Stimulated activated CD4-positive, alpha-beta T cell treated with anti-CD3 and anti-CD28 coated beads, Interleukin-4, amount 100 ng/mL, for 4 hours (primary cell): Measurements from ENCODE around the gene TNFRSF19.

Experiments used
- DNase-seq, 2 experiments: peaks; one replicate each; pipeline ENCODE4 v3.0.0-alpha.2; 2020

TNFRSF19 gene

DNA sequence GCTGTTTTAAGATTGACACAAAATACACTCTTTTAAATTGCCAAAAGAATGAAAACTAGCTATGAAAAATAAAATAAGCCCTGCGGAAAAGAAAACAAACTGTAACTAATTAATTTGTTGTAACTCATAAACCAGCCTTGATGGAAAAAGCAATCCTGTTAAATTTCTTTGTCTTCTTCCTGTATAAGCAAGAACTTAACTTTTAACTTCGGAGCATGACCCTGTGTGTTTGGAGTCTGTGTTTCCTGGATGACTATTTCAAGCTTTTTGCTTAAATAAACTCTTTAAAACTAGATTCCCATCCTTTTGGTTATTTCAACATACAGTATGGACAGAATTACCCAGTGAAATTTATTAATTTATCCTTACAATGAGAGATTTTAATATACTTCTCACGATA, 122.6 kb downstream of the TNFRSF19 start:
- no peak for DNase-seq

DNA sequence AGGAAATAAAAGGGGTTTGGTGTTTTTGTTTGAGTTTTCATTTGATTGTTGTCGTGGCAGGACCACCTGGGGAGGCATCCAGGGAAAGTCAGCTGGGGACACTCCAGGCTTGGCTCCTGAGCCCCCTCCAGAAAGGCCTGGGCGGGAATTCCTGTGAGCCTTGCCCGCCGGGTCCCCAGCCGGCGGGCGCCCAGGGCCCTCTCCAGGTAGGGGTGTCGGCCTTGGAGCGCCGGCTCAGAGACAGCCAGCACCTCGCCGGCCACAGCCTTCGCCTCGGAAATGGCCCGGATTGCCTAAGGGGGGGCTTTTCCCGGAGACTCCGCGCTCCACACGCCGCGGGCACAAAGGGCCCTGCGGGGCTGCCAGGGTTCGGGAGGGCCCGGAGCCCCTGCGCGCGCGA, 125.0 kb downstream of the TNFRSF19 start:
- DNase-seq = no peak

DNA sequence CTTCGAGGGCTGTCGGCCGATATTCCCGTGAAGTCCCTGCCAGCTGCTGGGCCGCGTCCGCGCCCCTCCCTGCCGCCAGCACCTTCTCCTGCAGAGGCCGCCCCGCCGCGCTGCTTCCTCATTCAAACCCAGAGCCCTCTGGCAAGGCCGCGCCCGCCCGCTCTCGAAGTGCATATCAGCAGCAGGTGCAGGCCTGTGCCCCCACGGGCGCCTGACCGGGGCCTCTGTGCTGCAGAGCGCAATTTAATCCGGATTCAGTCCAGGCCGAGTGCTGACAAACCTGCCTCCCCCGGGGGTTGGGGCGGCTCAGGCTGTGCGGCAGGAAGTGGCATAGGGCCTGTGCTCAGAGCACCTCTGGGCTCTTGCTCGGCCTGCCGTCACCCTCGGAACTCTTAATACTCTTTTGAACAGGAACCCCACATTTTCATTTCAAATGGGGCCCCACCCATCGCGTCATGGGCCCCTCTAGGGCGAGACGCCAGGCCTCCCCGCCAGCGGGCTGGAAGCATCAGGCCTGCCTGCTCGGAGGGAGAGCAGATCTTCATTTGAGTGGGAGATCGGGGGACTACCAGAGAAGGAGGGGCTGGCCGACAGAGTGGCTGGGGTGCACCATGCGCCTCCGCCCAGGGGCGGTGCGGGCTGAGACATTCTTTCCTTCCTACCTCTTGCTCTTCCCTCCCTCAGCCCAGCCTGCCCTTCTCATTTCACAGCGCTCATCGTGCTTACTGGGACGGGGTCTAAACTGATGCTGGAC, 125.7 kb downstream of the TNFRSF19 start:
- peak; percentile 45 to 46 for DNase-seq

DNA sequence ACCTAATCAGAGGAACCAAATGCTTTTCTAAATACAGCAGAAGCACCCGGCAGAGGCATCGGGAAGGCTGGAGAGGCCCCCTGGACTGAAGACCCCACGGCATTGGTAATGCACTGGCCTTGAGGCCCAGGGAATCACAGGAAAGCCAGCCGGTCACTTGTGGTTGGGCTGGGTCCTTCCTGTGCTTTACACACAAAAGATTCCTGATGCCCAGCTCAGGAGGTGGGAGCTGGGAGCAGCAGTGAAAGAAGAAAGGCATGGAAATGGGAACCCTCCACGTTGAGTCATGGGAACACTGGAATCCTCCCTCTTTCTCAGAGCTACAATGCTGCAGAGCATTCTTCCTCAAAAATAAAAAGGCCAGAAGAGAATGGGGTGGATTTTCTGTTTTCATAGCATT, 126.4 kb downstream of the TNFRSF19 start:
- DNase-seq = no peak

DNA sequence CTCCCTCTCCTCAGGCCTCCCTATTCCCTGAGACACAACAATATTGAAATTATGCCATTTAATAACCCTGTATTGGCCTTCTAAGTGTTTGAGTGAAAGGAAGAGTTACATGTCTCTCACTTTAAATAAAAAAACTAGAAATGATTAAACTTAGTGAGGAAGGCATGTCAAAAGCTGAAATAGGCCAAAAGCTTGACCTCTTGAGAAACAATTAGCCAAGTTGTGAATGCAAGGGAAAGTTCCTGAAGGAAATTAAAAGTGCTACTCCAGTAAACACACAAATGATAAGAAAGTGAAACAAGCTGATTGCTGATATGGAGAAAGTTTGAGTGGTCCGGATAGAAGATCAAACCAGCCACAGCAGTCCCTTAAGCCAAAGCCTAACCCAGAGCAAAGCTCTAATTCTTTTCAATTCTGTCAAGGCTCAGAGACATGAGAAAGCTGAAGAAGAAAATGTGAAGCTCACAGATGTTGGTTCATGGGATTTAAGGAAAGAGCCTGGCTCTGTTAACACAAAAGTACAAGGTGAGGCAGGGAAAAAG, 127.6 kb downstream of the TNFRSF19 start:
- DNase-seq = no peak

DNA sequence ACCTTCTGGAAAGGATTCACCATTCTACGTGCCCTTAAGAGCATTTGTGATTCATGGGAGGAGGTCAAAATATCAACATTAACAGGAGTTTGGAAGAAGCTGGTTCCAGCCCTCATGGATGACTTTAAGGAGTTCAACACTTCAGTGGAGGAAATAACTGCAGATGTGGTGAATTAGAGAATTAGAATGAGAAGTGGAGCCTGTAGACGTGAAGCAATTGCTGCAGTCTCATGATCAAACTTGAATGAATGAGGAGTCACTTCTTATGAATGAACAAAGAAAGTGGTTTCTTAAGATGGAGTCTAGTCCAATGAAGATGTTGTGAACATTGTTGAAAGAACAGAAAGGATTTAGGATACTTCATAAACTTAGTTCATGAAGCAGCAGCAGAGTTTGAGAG, 129.1 kb downstream of the TNFRSF19 start:
- DNase-seq = no peak

DNA sequence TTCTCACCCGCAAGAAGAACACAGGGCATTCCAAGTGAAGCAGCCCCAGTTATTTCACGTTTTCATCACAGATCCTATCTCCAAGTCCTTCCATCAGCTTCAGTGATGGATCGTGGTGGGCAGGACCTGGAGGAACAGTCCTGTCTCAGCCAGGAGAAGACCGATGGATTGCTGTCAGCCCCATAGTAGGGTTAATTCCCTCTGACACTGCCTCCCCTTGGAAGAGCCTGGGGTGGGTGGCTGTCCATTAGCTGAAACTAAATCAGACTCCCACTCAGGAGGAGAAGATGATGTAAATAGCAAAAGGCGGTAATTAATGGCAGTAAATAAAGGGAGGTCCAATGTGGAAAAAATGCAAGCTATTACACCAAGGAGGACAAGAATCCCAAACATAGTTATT, 131.0 kb downstream of the TNFRSF19 start:
- DNase-seq = no peak

DNA sequence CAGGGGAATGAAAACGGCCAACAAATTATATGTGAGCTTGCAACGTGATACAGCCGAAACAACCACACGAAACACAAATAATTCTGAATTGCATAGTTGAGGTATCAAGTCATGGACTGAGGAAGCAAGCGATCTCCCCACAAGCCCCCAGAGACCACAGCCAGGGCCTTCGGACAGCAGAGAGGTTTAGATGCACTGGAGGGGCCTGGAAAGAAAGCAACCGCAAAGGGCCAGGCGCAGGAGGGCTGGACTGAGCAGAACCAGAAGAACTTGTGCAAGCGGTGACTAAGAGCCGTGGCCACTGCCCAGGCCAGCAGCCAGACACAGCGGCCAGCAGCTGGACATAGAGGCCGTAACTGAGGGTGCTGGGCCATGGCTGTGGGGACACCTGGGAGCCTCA, 131.4 kb downstream of the TNFRSF19 start:
- DNase-seq = no peak

DNA sequence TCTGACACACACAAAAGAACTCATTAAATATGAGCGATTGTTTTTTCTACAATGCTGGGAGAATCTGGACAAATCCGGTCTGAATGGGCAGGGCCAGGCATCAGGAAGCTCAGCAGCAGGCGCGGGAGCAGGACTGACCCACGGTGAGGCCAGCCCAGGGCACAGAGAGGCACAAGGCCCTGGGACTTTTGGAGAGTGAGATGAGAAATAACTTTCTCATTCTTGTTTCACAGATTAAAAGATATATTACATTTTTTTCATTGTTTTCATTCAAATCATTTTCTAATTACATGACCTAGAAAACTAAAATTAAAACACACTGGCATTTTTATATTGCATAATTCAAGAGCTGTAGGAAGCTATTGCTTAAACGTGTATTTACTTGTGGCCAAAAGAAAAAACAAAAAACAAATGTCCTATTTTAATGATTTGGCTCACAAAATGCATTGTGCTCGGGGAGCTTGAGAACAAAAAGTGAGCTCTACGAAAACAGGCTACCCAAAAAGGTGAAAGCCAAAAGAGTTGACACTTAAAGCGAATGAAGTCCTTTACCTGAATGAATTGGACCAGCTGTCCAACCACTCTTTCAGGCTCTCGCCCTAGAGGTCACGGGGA, 133.1 kb downstream of the TNFRSF19 start:
- no peak for DNase-seq

DNA sequence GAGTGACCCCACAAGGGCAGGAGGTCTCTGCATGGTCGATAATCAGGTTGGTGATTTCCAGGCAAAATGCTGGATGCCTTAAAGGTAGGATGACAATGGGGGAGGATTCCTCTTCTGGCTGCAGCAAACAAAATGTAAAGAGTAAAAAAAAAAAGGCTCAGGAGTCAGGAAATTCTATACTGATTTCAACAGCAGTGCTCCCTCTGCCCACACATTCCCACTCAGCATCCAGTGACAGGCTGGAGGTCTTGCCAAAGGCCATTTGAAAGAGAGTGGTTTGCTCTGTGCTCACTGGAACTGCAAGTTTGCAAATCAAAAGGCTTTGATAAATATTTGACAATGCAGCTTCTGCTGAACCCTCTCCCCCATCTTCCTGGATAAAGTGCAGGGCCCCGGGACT, 135.4 kb downstream of the TNFRSF19 start:
- DNase-seq = no peak

DNA sequence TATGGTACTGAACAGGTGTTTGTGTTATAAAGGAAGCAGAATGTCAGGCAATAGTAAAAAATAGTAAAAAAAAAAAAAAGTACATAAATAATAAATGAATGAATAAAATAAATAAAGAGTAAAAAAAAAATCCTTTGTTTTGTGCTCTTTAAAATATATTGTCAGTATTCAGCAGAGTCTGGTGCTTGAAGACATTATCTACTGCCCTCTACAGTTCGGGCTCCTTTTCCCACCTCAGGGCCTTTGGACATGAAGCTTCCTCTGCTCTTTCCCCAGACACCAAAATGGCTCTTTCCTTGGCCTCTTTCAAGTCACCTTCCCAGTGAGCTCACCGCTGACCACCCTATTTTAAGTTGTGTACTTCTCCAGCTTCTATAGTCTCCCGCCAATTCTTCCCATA, 137.5 kb downstream of the TNFRSF19 start:
- DNase-seq = no peak

DNA sequence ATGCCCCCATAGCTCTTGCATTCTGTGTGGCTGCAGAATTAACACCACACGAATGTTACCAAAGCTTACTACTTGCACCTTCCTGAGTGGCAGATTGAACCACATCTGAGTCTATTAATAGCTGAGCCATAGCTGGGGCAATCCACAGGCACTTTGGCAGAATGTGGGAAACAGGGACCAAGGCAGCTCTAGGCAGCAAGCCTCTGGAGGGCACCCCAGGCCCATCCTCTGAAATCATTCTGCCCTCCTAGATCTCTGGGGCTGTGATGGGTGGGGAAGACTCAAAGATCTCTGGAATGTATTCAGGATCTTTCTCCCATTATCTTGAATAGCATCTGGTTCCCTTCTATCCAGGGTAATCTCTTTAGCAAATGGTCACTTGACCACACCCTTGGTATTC, 139.3 kb downstream of the TNFRSF19 start:
- DNase-seq = no peak

DNA sequence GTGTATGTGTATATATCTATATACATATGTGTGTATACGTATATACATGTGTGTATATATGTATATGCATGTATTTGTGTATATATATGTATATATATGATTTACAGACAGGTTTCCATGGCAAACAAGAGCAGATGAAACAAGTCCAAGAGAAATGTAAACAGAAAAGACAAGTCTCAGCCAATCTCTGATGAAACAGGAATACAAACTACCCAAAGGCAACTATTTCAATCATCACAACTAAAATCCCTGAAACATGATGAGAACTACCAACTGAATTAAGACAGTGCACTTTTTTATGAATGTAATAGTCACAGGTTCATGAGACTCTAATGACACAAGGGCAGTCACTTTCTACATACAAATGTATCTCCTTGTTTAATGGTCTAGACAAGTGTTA, 140.2 kb downstream of the TNFRSF19 start:
- no peak for DNase-seq

DNA sequence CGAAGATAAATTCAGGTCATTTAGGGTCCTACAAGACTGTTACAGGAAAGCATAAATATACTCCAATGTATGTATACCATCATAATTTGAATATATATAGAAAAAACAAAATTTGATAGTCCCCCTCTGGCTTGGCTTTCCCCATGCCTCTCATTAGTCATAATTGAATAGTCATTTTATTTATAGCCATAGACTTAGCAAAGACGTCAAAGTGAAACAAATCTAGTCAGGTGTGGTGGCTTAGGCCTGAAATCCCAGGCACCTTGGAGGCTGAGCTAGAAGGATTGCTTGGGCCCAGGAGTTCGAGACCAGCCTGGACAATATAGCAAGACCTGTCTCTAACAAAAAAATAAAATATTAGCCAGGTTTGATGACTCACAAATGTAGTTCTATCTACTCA, 141.1 kb downstream of the TNFRSF19 start:
- no peak for DNase-seq

DNA sequence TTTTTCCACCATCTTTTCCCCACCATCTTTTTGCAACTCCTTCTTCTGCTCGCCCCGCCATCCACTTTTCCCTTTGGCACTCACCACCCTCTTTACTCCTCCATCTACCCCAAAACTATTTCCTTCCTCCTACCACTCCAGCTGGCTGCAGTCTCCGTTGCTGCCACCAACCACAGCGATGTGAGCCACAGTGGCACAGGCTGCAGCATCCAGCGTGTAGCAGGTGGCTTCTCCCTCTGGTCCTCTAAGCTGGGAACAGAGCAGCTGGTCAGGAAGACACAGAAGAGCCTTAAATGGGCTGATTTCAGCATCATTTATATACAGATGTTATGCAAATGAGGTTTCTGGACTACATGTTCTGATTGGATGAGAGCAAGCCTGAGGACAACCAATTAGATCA, 144.5 kb downstream of the TNFRSF19 start:
- no peak for DNase-seq

DNA sequence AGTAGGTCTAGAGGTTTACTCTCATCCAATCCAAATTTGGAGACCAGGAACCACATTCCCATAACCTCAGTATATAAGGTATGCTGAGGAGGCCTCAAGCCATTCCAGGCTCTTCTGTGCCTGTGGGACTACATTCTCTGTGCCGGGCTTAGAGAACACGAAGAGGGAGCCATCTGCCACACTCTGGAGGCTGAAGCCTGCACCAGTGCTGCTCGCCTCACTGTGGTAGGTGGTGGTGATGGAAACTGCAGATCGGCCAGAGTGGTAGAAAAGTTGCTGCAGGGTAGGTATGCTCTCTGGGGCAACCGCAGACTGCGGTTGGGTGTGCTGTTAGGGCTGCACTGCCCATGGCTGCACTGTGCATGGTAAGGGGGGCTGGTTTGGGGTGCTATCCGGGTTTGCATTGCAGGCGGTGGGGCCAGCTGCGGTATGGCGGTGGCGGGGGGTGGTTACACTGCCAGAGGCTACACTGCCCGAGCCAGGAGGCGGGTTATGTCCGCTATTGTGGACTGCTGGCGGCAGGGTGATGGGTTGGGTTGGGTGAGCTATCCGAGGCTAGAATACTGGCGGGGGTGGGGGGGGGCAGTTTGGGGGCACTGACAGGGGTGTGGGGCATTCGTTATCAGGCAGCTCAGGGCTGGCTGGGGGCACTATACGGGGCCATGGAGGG, 145.0 kb downstream of the TNFRSF19 start:
- no peak for DNase-seq

DNA sequence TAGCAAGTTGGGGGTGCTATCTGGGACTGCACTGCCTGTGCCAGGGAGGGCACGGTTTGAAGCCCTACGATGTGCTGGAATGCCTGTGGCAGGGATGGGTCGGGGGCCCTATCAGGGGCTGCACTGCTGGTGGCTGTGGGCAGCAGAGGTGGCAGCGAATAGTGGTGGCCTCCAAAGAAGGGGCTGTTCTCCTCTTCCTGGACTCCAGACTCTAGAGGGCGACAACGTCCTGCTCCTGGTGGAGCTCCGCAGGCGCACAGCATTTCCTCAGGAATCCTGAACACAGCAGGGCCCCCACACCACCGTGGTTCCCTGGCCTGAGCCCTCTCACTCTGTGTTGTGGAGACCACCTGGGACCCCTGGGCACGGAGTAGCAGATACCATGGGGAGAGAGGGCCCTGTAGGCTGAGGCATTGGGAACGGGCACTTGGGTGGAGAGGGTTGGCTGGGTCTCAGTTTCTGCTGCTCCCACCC, 145.6 kb downstream of the TNFRSF19 start:
- no peak for DNase-seq

DNA sequence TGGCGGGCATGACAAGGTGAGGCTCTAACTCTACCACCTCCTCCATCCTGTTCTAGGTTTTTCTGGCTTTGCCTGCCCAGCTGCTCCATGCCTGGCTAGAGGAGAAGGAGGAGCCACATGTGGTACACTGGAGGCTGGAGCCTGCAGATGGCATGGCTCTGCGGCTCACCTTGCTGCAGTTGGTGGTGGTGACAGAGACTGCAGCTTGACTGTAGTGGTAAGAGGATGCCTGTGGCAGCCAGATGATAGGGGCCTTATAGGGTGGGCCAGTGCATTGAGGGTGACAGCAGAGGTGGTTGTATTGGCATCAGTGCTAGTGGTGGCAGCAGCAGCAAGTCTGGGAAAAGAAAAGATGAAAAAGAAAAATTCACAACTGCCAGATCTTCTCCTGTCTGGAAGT, 146.2 kb downstream of the TNFRSF19 start:
- no peak for DNase-seq

DNA sequence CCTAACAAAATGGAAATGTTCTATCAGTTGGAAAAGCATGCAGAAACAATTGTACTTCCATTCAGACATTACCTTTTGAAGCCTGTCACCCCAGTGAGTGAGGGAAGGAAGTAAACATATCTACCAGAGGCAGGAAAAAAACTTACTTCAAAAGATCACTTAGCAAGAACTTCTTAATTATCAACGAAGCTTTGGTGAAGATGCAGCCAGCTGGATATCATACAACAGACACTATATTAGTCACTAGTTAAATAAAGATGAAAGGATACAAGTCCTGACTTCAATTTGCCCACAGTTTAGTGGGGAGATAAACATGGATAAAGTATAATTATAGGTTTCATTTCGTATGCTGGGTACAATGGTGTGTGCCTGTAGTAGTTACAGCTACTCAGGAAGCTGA, 148.8 kb downstream of the TNFRSF19 start:
- DNase-seq = no peak

DNA sequence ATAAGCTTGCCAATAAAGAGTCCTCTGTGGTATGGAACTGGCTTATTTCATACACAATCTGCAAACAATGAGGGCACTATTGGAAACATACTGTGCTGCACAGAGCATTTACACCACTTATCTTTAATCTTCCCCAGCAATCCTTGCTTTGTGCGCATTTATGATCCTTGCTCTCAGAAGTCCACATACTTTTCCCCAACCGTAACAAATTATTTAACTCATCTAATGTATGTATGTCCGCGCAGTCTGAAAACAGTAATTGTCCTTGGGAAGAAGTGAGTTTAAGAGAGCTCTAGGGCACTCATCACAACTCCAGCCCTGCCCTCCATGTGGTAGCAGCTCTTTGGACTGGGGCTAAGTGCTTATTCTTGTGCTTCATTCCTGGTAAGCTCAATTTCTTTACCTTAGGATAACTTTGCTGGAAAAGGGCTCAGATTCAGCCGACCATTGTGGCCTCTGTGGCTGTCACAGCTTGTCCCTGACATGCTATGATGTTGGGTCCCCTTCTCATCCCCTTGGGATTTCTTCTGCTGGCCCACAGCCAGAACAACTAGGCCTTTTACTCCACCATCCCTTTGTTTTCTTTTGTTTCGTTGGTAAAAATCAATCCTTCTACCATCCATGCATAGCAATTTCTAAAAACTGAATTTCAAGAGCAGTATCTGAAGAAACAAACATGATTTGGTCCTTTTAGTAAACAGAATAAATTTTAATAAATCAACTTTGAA, 152.7 kb downstream of the TNFRSF19 start:
- DNase-seq = no peak

DNA sequence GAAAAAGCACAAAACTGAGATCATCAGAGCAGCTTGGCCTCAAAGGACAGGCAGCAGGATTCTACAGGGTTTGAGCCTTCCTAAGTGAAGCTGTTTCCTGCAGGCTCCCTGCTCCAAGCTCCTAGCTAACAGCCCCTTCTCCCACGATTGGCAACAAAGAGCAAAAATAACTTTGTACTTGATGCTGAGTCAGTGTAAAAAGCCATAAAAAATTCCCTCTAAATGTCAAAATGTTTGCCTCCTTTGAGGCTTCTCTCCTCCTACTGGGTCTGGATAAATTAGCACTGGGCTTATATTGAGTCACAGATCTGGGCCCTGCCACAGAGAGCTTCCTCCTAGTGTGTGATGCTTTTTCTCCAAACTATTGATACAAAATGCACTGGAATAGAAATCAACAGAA, 153.3 kb downstream of the TNFRSF19 start:
- no peak for DNase-seq

DNA sequence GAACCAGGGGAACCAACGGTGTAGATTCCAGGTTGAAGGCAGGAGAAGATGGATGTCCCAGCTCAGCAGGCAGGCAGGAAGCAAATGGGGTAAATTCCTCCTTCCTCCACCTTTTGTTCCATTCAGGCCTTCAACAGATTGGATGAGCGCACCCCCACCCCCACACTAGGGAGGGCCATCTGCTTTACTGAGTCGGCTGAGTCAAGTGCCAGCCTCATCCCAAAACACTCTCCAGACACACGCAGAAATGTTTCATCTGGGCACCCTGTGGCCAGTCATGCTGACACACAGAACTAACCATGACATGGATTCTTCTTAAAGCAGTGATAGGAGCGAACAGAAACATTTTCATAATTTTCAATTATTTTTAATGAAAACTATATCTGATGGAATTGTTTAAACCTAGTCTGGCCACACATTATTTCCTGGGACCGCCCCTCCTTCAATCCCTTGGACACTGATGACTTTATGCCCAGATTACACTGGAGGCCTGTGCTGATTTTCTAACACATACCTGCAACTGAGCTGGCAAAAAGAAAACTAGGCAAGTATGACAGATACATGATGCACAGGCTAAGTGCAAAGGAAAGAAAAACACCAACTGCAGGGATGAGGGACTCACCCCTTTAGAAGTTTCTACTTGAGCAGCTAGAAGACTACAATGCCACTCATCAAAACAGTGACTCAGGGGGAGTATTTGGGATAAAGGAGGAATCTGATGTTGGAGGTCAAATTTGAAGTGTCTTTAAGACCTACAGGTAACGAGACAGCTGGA, 154.2 kb downstream of the TNFRSF19 start:
- no peak for DNase-seq
